HepG2 (cell line): ENCODE data around the gene WWTR1. TPM values are rescaled to one million over a fixed set of nuclear protein-coding genes. Genes with fewer than 3 reads are reported as not detected.

ENCODE experiments used
- ATF7 ChIP-seq, 2 experiments: fragments of 450-650 bp in 1 of 2; sonication (generic) in 1 of 2; formaldehyde crosslinking in 1 of 2; IDR thresholded peaks; 2 replicates each; pipeline versions ENCODE4 v1.4.0 to v1.6.1; 2016 to 2020; ENCODE audit warnings: antibody characterized with exemption in 1 of 2, mild to moderate bottlenecking in 1 of 2, missing genetic modification reagents in 1 of 2
- CEBPG ChIP-seq: IDR thresholded peaks from 2 replicates; pipeline ENCODE4 v1.6.1; 2016
- DPF2 ChIP-seq: sonication (generic); formaldehyde crosslinking; IDR thresholded peaks from 2 replicates; pipeline ENCODE4 v1.4.0; 2020; ENCODE audit warnings: mild to moderate bottlenecking, low read depth, missing genetic modification reagents, borderline replicate concordance
- EP300 ChIP-seq, 3 experiments: sonication (generic) in 1 of 3; formaldehyde crosslinking in 1 of 3; IDR thresholded peaks; 2 replicates each; pipeline versions ENCODE4 v1.5.1 to v1.6.1; 2011 to 2020; ENCODE audit warnings: low read depth in 2 of 3, low read length in 2 of 3, borderline replicate concordance in 1 of 3, improper control_type of control experiment in 1 of 3, mild to moderate bottlenecking in 1 of 3, missing genetic modification reagents in 1 of 3, moderate library complexity in 1 of 3
- GATAD2A ChIP-seq: IDR thresholded peaks from 2 replicates; pipeline ENCODE4 v1.6.1; 2016
- KMT2B ChIP-seq: IDR thresholded peaks from 2 replicates; pipeline ENCODE4 v1.6.1; 2016; ENCODE audit warnings: missing genetic modification reagents, missing compliant biosample characterization
- LCORL ChIP-seq, 2 experiments: fragments of 450-650 bp in 1 of 2; sonication (generic) in 1 of 2; formaldehyde crosslinking in 1 of 2; IDR thresholded peaks; 2 replicates each; pipeline versions ENCODE4 v1.5.0 to v1.6.1; 2017 to 2020; ENCODE audit warnings: antibody characterized with exemption in 1 of 2, missing genetic modification reagents in 1 of 2
- MBD4 ChIP-seq: IDR thresholded peaks from 2 replicates; pipeline ENCODE4 v1.6.1; 2012; ENCODE audit warnings: low read length, inconsistent platforms, borderline replicate concordance
- NR2F2 ChIP-seq: IDR thresholded peaks from 2 replicates; pipeline ENCODE4 v1.6.1; 2012; ENCODE audit warnings: low read depth, inconsistent platforms, borderline replicate concordance
- ONECUT2 ChIP-seq: sonication (generic); formaldehyde crosslinking; IDR thresholded peaks from 2 replicates; pipeline ENCODE4 v1.4.0; 2020; ENCODE audit warnings: missing genetic modification reagents
- PHF8 ChIP-seq: sonication (generic); formaldehyde crosslinking; IDR thresholded peaks from 2 replicates; pipeline ENCODE4 v1.5.0; 2020; ENCODE audit warnings: missing genetic modification reagents
- RARA ChIP-seq: IDR thresholded peaks from 2 replicates; pipeline ENCODE4 v1.6.1; 2016; ENCODE audit warnings: missing genetic modification reagents, missing compliant biosample characterization
- SMARCE1 ChIP-seq: fragments of 450-650 bp; IDR thresholded peaks from 2 replicates; pipeline ENCODE4 v1.6.1; 2017; ENCODE audit warnings: borderline replicate concordance
- SOX13 ChIP-seq, 3 experiments: fragments of 450-650 bp in 1 of 3; sonication (generic) in 1 of 3; formaldehyde crosslinking in 1 of 3; IDR thresholded peaks in 2 of 3; conservative IDR thresholded peaks in 1 of 3; 2 replicates each; pipeline versions ENCODE4 v1.5.0 to v1.6.1; 2016 to 2020; ENCODE audit warnings: antibody characterized with exemption in 1 of 3, mild to moderate bottlenecking in 1 of 3, missing compliant biosample characterization in 1 of 3, missing genetic modification reagents in 1 of 3, moderate library complexity in 1 of 3
- TGIF2 ChIP-seq: IDR thresholded peaks from 2 replicates; pipeline ENCODE4 v1.6.1; 2016; ENCODE audit warnings: control low read depth, missing compliant biosample characterization
- ZNF232 ChIP-seq: sonication (generic); formaldehyde crosslinking; IDR thresholded peaks from 2 replicates; pipeline ENCODE4 v1.4.0; 2020; ENCODE audit warnings: missing genetic modification reagents, borderline replicate concordance
- ZNF326 ChIP-seq: sonication (generic); formaldehyde crosslinking; IDR thresholded peaks from 2 replicates; pipeline ENCODE4 v1.4.0; 2020; ENCODE audit warnings: missing genetic modification reagents, borderline replicate concordance
- ZNF354B ChIP-seq: sonication (generic); formaldehyde crosslinking; IDR thresholded peaks from 2 replicates; pipeline ENCODE4 v1.8.0; 2022; ENCODE audit warnings: mild to moderate bottlenecking, missing genetic modification reagents
- ZNF563 ChIP-seq: sonication (generic); formaldehyde crosslinking; IDR thresholded peaks from 2 replicates; pipeline ENCODE4 v1.8.0; 2022; ENCODE audit warnings: mild to moderate bottlenecking, moderate library complexity, missing genetic modification reagents
- ZNF619 ChIP-seq: sonication (generic); formaldehyde crosslinking; IDR thresholded peaks from 2 replicates; pipeline ENCODE4 v1.4.0; 2020; ENCODE audit warnings: mild to moderate bottlenecking, missing genetic modification reagents
- ZNF749 ChIP-seq: sonication (generic); formaldehyde crosslinking; IDR thresholded peaks from 2 replicates; pipeline ENCODE4 v1.8.0; 2022; ENCODE audit warnings: mild to moderate bottlenecking, missing genetic modification reagents, moderate library complexity, borderline replicate concordance
- ZSCAN29 ChIP-seq: sonication (generic); formaldehyde crosslinking; conservative IDR thresholded peaks from 2 replicates; pipeline ENCODE4 v1.4.0; 2020; ENCODE audit warnings: mild to moderate bottlenecking, missing genetic modification reagents
- polyA plus RNA-seq, 8 experiments: library from polyadenylated mRNA; depleted of rRNA in 3 of 8; stranded (reverse) in 7 of 8; unstranded in 1 of 8; fragments of >200 nt; fragmentation: Illumina TruSeq in 4 of 8; extraction: Trizol in 4 of 8; gene quantifications; 2 replicates each; pipeline versions ENCODE4 v1.2.1 to v1.2.3, GENCODE V29; 2011 to 2016; ENCODE audit warnings: low read depth in 4 of 8, missing spikeins in 1 of 8, mixed read lengths in 1 of 8; ENCODE audit not compliant: insufficient read depth in 1 of 8
- total RNA-seq, 5 experiments: library from RNA; depleted of rRNA; stranded (reverse); fragments of >200 nt; fragmentation: Illumina TruSeq; extraction: Trizol; gene quantifications; 2 replicates each; pipeline ENCODE4 v1.2.3, GENCODE V29; 2016; ENCODE audit warnings: low read depth in 1 of 5
- TF ChIP-seq, protein P1 (sequence below): sonication (generic); formaldehyde crosslinking; IDR thresholded peaks from 2 replicates; pipeline ENCODE4 v1.8.1; 2023; ENCODE audit warnings: mild to moderate bottlenecking, moderate library complexity, missing genetic modification reagents
- TF ChIP-seq, protein P2 (sequence below): sonication (generic); formaldehyde crosslinking; conservative IDR thresholded peaks from 2 replicates; pipeline ENCODE4 v1.8.1; 2023; ENCODE audit warnings: missing genetic modification reagents
- TF ChIP-seq, protein P3 (sequence below): sonication (generic); formaldehyde crosslinking; IDR thresholded peaks from 2 replicates; pipeline ENCODE4 v1.5.0; 2020; ENCODE audit warnings: mild to moderate bottlenecking, missing genetic modification reagents

WWTR1 gene
- total and polyA plus RNA-seq, 2 of the 13 experiments (the other 11 are each of a cell fraction or from before 2014, with no cell fraction given): 19.7 to 139 TPM

DNA sequence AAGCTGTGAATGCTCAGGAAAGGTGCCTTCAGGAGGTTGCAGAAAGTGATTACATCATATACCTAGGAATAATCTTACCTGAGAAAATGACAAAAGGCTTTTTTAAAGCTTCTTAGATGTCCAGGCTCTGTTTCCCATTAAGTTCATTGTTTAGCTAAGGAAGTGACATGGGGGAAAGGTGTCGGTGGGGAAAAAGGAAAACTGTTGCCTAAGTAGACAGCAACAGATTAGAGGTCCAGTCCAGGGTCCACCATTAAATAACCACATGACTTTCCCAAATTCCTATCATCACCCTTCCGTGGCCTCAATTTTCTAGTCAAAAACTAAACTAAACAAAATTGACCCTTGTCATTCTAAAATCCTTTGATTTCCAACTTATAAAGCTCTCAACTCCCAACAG, 4.3 kb downstream of the WWTR1 start (continued):
- no peak for TF ChIP-seq ZNF326 (CRISPR knock-in tag)
- TF ChIP-seq, protein P1, sequence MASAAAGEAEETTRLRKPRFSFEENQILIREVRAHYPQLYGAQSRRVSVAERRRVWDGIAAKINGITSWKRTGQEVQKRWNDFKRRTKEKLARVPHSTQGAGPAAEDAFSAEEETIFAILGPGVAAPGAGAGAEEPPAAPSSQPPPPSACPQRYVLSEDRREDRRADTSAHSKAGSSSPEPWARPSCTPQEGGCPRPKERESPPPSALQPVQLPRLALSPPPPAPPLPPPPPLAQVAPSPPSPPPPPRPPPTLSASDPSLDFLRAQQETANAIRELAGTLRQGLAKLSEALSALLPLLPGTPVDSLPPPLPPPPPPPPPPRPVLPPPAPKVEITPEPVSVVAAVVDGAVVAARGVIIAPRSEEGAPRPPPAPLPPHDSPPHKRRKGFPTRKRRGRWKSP (CRISPR knock-in tag): no peak
- no peak for TF ChIP-seq ZNF619 (CRISPR knock-in tag)
- TF ChIP-seq CEBPG (CRISPR knock-in tag): peak; percentile 69
- TF ChIP-seq, protein P2, sequence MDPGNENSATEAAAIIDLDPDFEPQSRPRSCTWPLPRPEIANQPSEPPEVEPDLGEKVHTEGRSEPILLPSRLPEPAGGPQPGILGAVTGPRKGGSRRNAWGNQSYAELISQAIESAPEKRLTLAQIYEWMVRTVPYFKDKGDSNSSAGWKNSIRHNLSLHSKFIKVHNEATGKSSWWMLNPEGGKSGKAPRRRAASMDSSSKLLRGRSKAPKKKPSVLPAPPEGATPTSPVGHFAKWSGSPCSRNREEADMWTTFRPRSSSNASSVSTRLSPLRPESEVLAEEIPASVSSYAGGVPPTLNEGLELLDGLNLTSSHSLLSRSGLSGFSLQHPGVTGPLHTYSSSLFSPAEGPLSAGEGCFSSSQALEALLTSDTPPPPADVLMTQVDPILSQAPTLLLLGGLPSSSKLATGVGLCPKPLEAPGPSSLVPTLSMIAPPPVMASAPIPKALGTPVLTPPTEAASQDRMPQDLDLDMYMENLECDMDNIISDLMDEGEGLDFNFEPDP (CRISPR knock-in tag): no peak
- TF ChIP-seq ZNF749 (CRISPR knock-in tag): no peak
- no peak for TF ChIP-seq KMT2B
- TF ChIP-seq ZNF354B (CRISPR knock-in tag): no peak
- TF ChIP-seq ONECUT2 (CRISPR knock-in tag): no peak
- TF ChIP-seq RARA (CRISPR knock-in tag): 0 out of 2 replicates have a peak, but pooled peaks have one; percentile 44
- TF ChIP-seq GATAD2A (CRISPR knock-in tag): peak; percentile 49; the same call in 1 of the 2 replicates
- no peak for TF ChIP-seq ZSCAN29 (CRISPR knock-in tag)
- peak in 1 of 2 experiments; percentile 79; a peak in 2 of 4 replicates for TF ChIP-seq EP300 (IDR thresholded peaks at IDR 0.05; ENCODE audit: low read depth in 2 of 2, low read length in 2 of 2)
- TF ChIP-seq EP300 (CRISPR knock-in tag; IDR thresholded peaks at IDR 0.05; ENCODE audit: borderline replicate concordance): peak; percentile 17; the same call in 1 of the 2 replicates
- no peak for TF ChIP-seq SMARCE1
- TF ChIP-seq LCORL (IDR thresholded peaks at IDR 0.05): peak; percentile 37; the same call in 1 of the 2 replicates
- peak; percentile 74; the same call in 1 of the 2 replicates for TF ChIP-seq LCORL (CRISPR knock-in tag; IDR thresholded peaks at IDR 0.05)
- TF ChIP-seq ATF7 (IDR thresholded peaks at IDR 0.05): peak; percentile 43; the same call in 1 of the 2 replicates
- no peak for TF ChIP-seq ATF7 (CRISPR knock-in tag; IDR thresholded peaks at IDR 0.05)
- peak; percentile 63; the same call in 1 of the 2 replicates for TF ChIP-seq TGIF2 (CRISPR knock-in tag)
- peak; percentile 45; the same call in 1 of the 2 replicates for TF ChIP-seq NR2F2
- TF ChIP-seq ZNF232 (CRISPR knock-in tag): no peak
- TF ChIP-seq DPF2 (CRISPR knock-in tag): no peak
- peak; percentile 50; the same call in 1 of the 2 replicates for TF ChIP-seq SOX13 (IDR thresholded peaks at IDR 0.05)
- TF ChIP-seq SOX13 (CRISPR knock-in tag; conservative IDR thresholded peaks at IDR 0.05 in 1 of 2, IDR thresholded peaks at IDR 0.05 in 1 of 2): peak in 1 of 2 experiments; percentile 73; a peak in 2 of 4 replicates
- TF ChIP-seq, protein P3, sequence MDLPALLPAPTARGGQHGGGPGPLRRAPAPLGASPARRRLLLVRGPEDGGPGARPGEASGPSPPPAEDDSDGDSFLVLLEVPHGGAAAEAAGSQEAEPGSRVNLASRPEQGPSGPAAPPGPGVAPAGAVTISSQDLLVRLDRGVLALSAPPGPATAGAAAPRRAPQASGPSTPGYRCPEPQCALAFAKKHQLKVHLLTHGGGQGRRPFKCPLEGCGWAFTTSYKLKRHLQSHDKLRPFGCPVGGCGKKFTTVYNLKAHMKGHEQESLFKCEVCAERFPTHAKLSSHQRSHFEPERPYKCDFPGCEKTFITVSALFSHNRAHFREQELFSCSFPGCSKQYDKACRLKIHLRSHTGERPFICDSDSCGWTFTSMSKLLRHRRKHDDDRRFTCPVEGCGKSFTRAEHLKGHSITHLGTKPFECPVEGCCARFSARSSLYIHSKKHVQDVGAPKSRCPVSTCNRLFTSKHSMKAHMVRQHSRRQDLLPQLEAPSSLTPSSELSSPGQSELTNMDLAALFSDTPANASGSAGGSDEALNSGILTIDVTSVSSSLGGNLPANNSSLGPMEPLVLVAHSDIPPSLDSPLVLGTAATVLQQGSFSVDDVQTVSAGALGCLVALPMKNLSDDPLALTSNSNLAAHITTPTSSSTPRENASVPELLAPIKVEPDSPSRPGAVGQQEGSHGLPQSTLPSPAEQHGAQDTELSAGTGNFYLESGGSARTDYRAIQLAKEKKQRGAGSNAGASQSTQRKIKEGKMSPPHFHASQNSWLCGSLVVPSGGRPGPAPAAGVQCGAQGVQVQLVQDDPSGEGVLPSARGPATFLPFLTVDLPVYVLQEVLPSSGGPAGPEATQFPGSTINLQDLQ (CRISPR knock-in tag): no peak
- no peak for TF ChIP-seq MBD4
- TF ChIP-seq PHF8 (CRISPR knock-in tag): no peak
- TF ChIP-seq ZNF563 (CRISPR knock-in tag): no peak
